Spinal cord (tissue), 10 donors: ENCODE data around the gene GTF2B. TPM values are rescaled to one million over a fixed set of nuclear protein-coding genes. Genes with fewer than 3 reads are reported as not detected.
"Not testable (repeated sequence)": the region's sequence is repeated elsewhere in the genome, so short reads cannot be mapped to it uniquely, and the experiment has no call there.

Experiments used
- DNase-seq, 6 donors: peaks; one replicate each; pipeline versions ENCODE4 v3.0.0 to v3.0.0-alpha.2; 2013 to 2015; ENCODE audit warnings: low spot score in 6 of 6, low read depth in 4 of 6
- H3K27ac ChIP-seq: one replicate; pipeline ENCODE4 v1.5.1; 2013; ENCODE audit warnings: low read depth, low read length, control low read depth
- H3K27me3 ChIP-seq: one replicate; pipeline ENCODE4 v1.6.1; 2013; ENCODE audit warnings: low read length; ENCODE audit not compliant: control insufficient read depth, insufficient read depth
- H3K36me3 ChIP-seq: one replicate; pipeline ENCODE4 v1.6.1; 2013; ENCODE audit warnings: low read length; ENCODE audit not compliant: control insufficient read depth, insufficient read depth
- H3K4me1 ChIP-seq: one replicate; pipeline ENCODE4 v1.6.1; 2013; ENCODE audit warnings: low read length; ENCODE audit not compliant: control insufficient read depth, insufficient read depth
- H3K4me3 ChIP-seq: one replicate; pipeline ENCODE4 v1.5.1; 2013; ENCODE audit warnings: low read depth, low read length, control low read depth
- H3K9me3 ChIP-seq: one replicate; pipeline ENCODE4 v1.6.1; 2013; ENCODE audit warnings: low read length; ENCODE audit not compliant: control insufficient read depth, insufficient read depth
- WGBS: methylation state at CpG from one replicate; pipeline ENCODE4 v1.1.5; 2013; ENCODE audit warnings: missing lambda C conversion rate; ENCODE audit not compliant: insufficient coverage; 5-methylcytosine and 5-hydroxymethylcytosine counted together
- polyA plus RNA-seq, 2 donors: library from polyadenylated mRNA; unstranded; fragments of 120-200 nt; gene quantifications; one replicate each; pipeline ENCODE4 v1.2.1, GENCODE V29; 2013; ENCODE audit not compliant: insufficient read length in 2 of 2
- total RNA-seq, 2 donors: library from RNA; depleted of rRNA in 1 of 2; stranded (reverse); fragments of 120-200 nt in 1 of 2; fragments of >200 nt in 1 of 2; gene quantifications; one replicate each; pipeline versions ENCODE4 v1.2.3 to v1.2.4, GENCODE V29; 2013 to 2014
- donor health status: healthy.

GTF2B gene
- total and polyA plus RNA-seq, 4 donors: 34.1 to 63.7 (median 44.9) TPM

- Histone ChIP-seq H3K27ac (no peak overlapping the region), H3K9me3 (no peaks in the 10 kb centered on the region), H3K4me3 (no peak overlapping the region), H3K4me1 (no peaks in the 10 kb centered on the region), H3K36me3 (no peaks in the 10 kb centered on the region), H3K27me3 (no peaks in the 10 kb centered on the region)
- 94% methylated on average over 4 of the region's 4 CpGs for WGBS
- no peak for DNase-seq
Observed at GRCh38 chr1:88875595-88875994, 15.8 kb downstream of the GTF2B start.

- H3K9me3 ChIP-seq: no peaks in the 10 kb centered on the region
- H3K27ac ChIP-seq: no peak overlapping the region
- H3K36me3 ChIP-seq: peaks cover under 1% of the 10 kb centered on the region
- DNase-seq: no peak
- no peaks in the 10 kb centered on the region for H3K4me1 ChIP-seq
- WGBS: no CpG with 5 or more reads among the region's 5 CpGs
- H3K27me3 ChIP-seq: no peaks in the 10 kb centered on the region
- no peak overlapping the region for H3K4me3 ChIP-seq
Observed at GRCh38 chr1:88873737-88874349, 17.5 kb downstream of the GTF2B start.

- not testable (repeated sequence) for H3K36me3 ChIP-seq, H3K4me3 ChIP-seq, H3K4me1 ChIP-seq, H3K27ac ChIP-seq, H3K27me3 ChIP-seq, DNase-seq, H3K9me3 ChIP-seq
- 92% methylated on average over 12 of the region's 14 CpGs for WGBS
Observed at GRCh38 chr1:88869644-88870043, 21.7 kb downstream of the GTF2B start.

GRCh38 chr1:88867743-88868521, 23.4 kb downstream of the GTF2B start:
- Histone ChIP-seq H3K4me3 (no peak overlapping the region), H3K27me3 (no peaks in the 10 kb centered on the region), H3K4me1 (no peaks in the 10 kb centered on the region), H3K9me3 (no peaks in the 10 kb centered on the region), H3K36me3 (peaks cover 5% of the 10 kb centered on the region), H3K27ac (no peak overlapping the region)
- WGBS: 83% methylated on average over 1 of the region's 6 CpGs
- DNase-seq: no peak

- Histone ChIP-seq H3K4me3 (no peak overlapping the region), H3K9me3 (no peaks in the 10 kb centered on the region), H3K36me3 (peaks cover 13% of the 10 kb centered on the region), H3K27me3 (no peaks in the 10 kb centered on the region), H3K4me1 (peaks cover 2% of the 10 kb centered on the region), H3K27ac (no peak overlapping the region)
- WGBS: 96% methylated on average over 3 of the region's 6 CpGs
- DNase-seq: no peak
Observed at GRCh38 chr1:88851303-88852063, 39.9 kb downstream of the GTF2B start.

- peak in 2 of 6 donors; percentile 10 to 38 for DNase-seq
- Histone ChIP-seq H3K27ac (no peak overlapping the region), H3K27me3 (no peaks in the 10 kb centered on the region), H3K9me3 (no peaks in the 10 kb centered on the region), H3K36me3 (peaks cover 4% of the 10 kb centered on the region), H3K4me1 (peaks cover 2% of the 10 kb centered on the region), H3K4me3 (no peak overlapping the region)
- no CpG with 5 or more reads among the region's 1 CpG for WGBS
Observed at GRCh38 chr1:88847643-88848042, 43.7 kb downstream of the GTF2B start.

GRCh38 chr1:88825721-88826120, 65.6 kb downstream of the GTF2B start:
- Histone ChIP-seq H3K4me3 (no peak overlapping the region), H3K4me1 (no peaks in the 10 kb centered on the region), H3K27me3 (no peaks in the 10 kb centered on the region), H3K27ac (no peak overlapping the region), H3K36me3 (peaks cover 11% of the 10 kb centered on the region), H3K9me3 (no peaks in the 10 kb centered on the region)
- no peak for DNase-seq
- 89% methylated on average over 2 of the region's 2 CpGs for WGBS

- not testable (repeated sequence) for H3K4me3 ChIP-seq, DNase-seq, H3K9me3 ChIP-seq, H3K27ac ChIP-seq, H3K4me1 ChIP-seq, H3K27me3 ChIP-seq
- peaks cover 11% of the 10 kb centered on the region for H3K36me3 ChIP-seq
- no CpG with 5 or more reads among the region's 3 CpGs for WGBS
Observed at GRCh38 chr1:88819642-88820041, 71.7 kb downstream of the GTF2B start.

- H3K27ac ChIP-seq: no peak overlapping the region
- H3K27me3 ChIP-seq: no peaks in the 10 kb centered on the region
- H3K9me3 ChIP-seq: no peaks in the 10 kb centered on the region
- H3K4me1 ChIP-seq: no peaks in the 10 kb centered on the region
- peaks cover 6% of the 10 kb centered on the region for H3K36me3 ChIP-seq
- DNase-seq: no peak
- WGBS: no CpG with 5 or more reads among the region's 1 CpG
- no peak overlapping the region for H3K4me3 ChIP-seq
Observed at GRCh38 chr1:88813471-88813870, 77.9 kb downstream of the GTF2B start.
